ENCODE measurements around the gene SLC9A1. TPM values are rescaled to one million over a fixed set of nuclear protein-coding genes. Genes with fewer than 3 reads are reported as not detected.

The SLC9A1 gene
- total and polyA plus RNA-seq, 2 experiments from 2014 or later = 8.5 to 23.7 TPM

DNA sequence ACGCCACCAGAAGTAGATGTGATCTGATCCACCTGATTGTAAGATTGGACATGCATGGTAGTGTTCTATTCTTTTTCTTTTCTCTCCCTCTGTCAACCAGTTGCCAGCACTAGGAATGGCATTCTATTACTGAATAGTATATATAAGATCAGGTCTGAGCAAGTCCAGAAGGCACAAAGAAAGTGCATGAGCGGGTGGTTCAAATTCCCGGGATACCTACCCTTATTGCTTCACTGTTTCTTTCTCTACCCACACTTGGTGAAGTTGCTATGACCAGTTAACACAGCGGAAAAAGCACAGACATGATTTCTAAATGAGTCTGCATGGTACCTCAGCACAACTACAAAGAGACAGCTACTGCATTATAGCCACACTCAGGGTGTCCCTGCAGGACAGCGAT is 64.0 kb downstream of the SLC9A1 start:
- Histone ChIP-seq H3K36me3 (ENCODE audit: low read depth) (no peaks in the 10 kb centered on the region), H3K27ac (no peak overlapping the region), H3K79me2 (ENCODE audit: insufficient read depth) (no peaks in the 10 kb centered on the region), H3F3A (ENCODE audit: insufficient read depth) (no peaks in the 10 kb centered on the region), H3K4me1 (ENCODE audit: insufficient read depth) (no peaks in the 10 kb centered on the region), H3K4me3 (no peak overlapping the region), H4K20me1 (ENCODE audit: insufficient read depth) (no peaks in the 10 kb centered on the region), H3K9me3 (ENCODE audit: low read depth) (no peaks in the 10 kb centered on the region), H3K9ac (no peak overlapping the region), H2AFZ (no peak overlapping the region), H3K27me3 (replicated peaks; ENCODE audit: insufficient read depth) (no peaks in the 10 kb centered on the region), H3K4me2 (ENCODE audit: unreplicated experiment) (no peak overlapping the region), H3K9me2 (ENCODE audit: insufficient read depth) (no peaks in the 10 kb centered on the region)
- TF ChIP-seq EZH2 (IDR thresholded peaks at IDR 0.05; ENCODE audit: insufficient read depth, poor library complexity, severe bottlenecking) (no peak), EZH2phosphoT487 (IDR thresholded peaks at IDR 0.05; ENCODE audit: insufficient read depth, low read depth) (no peak)
- 78 to 81% methylated on average over 5 of the region's 5 CpGs for WGBS, 2 experiments (ENCODE audit: low coverage in 1 of 2, low lambda C conversion rate in 2 of 2, missing lambda C conversion rate in 2 of 2)
- in situ Hi-C loops (cut with MboI) = no loop called here
- no peak for DNase-seq

DNA sequence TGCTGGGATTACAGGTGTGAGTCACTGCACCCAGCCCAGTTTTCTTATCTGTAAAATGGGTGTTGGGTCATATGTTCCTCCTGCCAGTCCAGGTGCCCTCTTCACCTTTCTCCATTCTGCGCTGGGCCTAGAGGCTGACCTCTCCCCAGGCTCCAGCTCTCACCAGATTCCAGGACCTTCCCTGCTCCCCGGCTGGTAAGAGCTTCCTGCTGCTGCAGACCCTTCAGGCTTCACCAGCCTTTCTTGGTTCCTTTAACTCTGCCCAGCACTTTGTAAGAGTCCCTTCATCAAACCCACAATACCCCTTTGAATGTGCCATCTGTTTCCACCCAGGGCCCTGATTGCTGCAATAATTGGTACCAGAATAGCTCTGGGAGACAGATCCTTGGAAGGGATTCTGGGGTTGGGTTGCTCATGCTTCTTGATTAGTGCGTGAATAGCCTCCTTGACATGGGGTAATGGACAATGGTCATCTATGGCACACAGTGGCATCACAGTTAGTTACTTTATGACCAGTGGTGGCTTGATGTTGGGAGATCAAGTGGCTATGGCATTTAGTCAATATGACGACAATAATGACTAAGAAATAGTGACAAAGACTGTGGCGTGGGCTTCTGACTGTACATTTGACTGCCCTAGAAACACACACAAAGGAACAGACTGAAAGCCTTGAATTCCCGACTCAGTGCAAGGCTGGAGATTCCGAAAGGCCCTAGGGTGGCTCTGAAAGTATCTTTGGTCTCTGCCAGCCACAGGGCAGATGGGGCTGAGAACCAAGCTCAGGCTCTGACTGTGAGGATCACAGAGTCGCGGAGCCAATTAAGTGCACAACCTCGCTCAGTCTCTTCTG is 67.3 kb downstream of the SLC9A1 start:
- in situ Hi-C loops (cut with MboI) = no loop called here
- 90 to 91% methylated on average over 10 of the region's 10 CpGs for WGBS, 2 experiments (ENCODE audit: low coverage in 1 of 2, low lambda C conversion rate in 2 of 2, missing lambda C conversion rate in 2 of 2)

DNA sequence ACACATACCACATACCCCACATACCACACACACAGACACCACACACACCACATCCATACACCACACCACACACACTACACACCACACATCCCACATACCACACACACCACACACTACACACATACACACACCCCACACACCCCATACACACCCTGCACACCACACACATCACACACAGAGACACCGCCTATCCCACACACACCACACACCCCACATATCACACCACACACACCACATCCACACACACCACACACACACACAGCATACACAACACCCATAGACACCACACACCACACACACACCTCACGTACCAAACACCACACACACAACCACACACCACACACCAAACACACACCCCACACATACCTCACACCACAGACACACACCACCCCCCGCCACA is 68.3 kb downstream of the SLC9A1 start:
- TF ChIP-seq EZH2phosphoT487 (IDR thresholded peaks at IDR 0.05; ENCODE audit: insufficient read depth, low read depth) (no peak), EZH2 (IDR thresholded peaks at IDR 0.05; ENCODE audit: insufficient read depth, poor library complexity, severe bottlenecking) (no peak)
- Histone ChIP-seq H3F3A (ENCODE audit: insufficient read depth) (no peaks in the 10 kb centered on the region), H3K27me3 (replicated peaks; ENCODE audit: insufficient read depth) (no peaks in the 10 kb centered on the region), H4K20me1 (ENCODE audit: insufficient read depth) (no peaks in the 10 kb centered on the region), H3K4me1 (ENCODE audit: insufficient read depth) (no peaks in the 10 kb centered on the region), H3K4me2 (ENCODE audit: unreplicated experiment) (no peak overlapping the region), H3K4me3 (no peak overlapping the region), H3K27ac (no peak overlapping the region), H3K9ac (no peak overlapping the region), H3K9me3 (ENCODE audit: low read depth) (no peaks in the 10 kb centered on the region), H3K36me3 (ENCODE audit: low read depth) (no peaks in the 10 kb centered on the region), H2AFZ (no peak overlapping the region), H3K79me2 (ENCODE audit: insufficient read depth) (no peaks in the 10 kb centered on the region), H3K9me2 (ENCODE audit: insufficient read depth) (no peaks in the 10 kb centered on the region)
- 89 to 91% methylated on average over 3 of the region's 3 CpGs for WGBS, 2 experiments (ENCODE audit: low coverage in 1 of 2, low lambda C conversion rate in 2 of 2, missing lambda C conversion rate in 2 of 2)
- in situ Hi-C loops (cut with MboI) = no loop called here
- no peak for DNase-seq

More for the DNA sequence above, 67.3 kb downstream of the SLC9A1 start:
- no peaks in the 10 kb centered on the region for H3K9me2 ChIP-seq (ENCODE audit: insufficient read depth)
- H2AFZ ChIP-seq = no peak overlapping the region
- TF ChIP-seq EZH2 (IDR thresholded peaks at IDR 0.05; ENCODE audit: insufficient read depth, poor library complexity, severe bottlenecking) (no peak), EZH2phosphoT487 (IDR thresholded peaks at IDR 0.05; ENCODE audit: insufficient read depth, low read depth) (no peak)
- no peaks in the 10 kb centered on the region for H3K36me3 ChIP-seq (ENCODE audit: low read depth)
- H3K27ac ChIP-seq = no peak overlapping the region
- no peaks in the 10 kb centered on the region for H3K4me1 ChIP-seq (ENCODE audit: insufficient read depth)
- H3K79me2 ChIP-seq (ENCODE audit: insufficient read depth) = no peaks in the 10 kb centered on the region
- H3K27me3 ChIP-seq (replicated peaks; ENCODE audit: insufficient read depth) = no peaks in the 10 kb centered on the region
- no peaks in the 10 kb centered on the region for H3F3A ChIP-seq (ENCODE audit: insufficient read depth)
- DNase-seq = no peak
- no peaks in the 10 kb centered on the region for H4K20me1 ChIP-seq (ENCODE audit: insufficient read depth)
- no peak overlapping the region for H3K9ac ChIP-seq
- H3K4me3 ChIP-seq = no peak overlapping the region
- no peaks in the 10 kb centered on the region for H3K9me3 ChIP-seq (ENCODE audit: low read depth)
- H3K4me2 ChIP-seq (ENCODE audit: unreplicated experiment) = no peak overlapping the region

DNA sequence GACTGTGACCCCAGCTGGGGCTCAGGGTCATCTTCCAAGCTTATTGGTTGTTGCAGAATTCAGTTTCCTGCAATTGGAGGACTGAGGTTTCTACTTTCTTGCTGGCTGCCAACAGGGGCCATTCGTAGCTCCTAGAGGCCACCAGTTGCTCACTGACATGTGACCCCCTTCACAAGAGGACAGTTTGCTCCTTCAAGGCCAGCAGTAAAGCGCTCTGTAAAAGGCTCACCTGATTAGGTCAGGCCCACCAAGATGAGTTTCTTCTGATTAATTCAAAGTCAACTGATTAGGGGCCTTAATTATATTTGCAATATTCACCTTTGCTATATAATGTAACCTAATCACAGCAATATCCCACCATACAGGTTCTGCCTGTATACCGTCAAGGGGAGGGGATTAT is 68.9 kb downstream of the SLC9A1 start:
- H3K4me1 ChIP-seq (ENCODE audit: insufficient read depth) = no peaks in the 10 kb centered on the region
- no peaks in the 10 kb centered on the region for H3K79me2 ChIP-seq (ENCODE audit: insufficient read depth)
- H3K9ac ChIP-seq = no peak overlapping the region
- in situ Hi-C loops (cut with MboI) = no loop called here
- no peak for DNase-seq
- H3K36me3 ChIP-seq (ENCODE audit: low read depth) = no peaks in the 10 kb centered on the region
- no peaks in the 10 kb centered on the region for H3F3A ChIP-seq (ENCODE audit: insufficient read depth)
- no peak for TF ChIP-seq EZH2 (IDR thresholded peaks at IDR 0.05; ENCODE audit: insufficient read depth, poor library complexity, severe bottlenecking)
- no peak for TF ChIP-seq EZH2phosphoT487 (IDR thresholded peaks at IDR 0.05; ENCODE audit: insufficient read depth, low read depth)
- H3K4me2 ChIP-seq (ENCODE audit: unreplicated experiment) = no peak overlapping the region
- H3K9me3 ChIP-seq (ENCODE audit: low read depth) = no peaks in the 10 kb centered on the region
- H3K4me3 ChIP-seq = no peak overlapping the region
- no peaks in the 10 kb centered on the region for H4K20me1 ChIP-seq (ENCODE audit: insufficient read depth)
- no peaks in the 10 kb centered on the region for H3K9me2 ChIP-seq (ENCODE audit: insufficient read depth)
- H3K27ac ChIP-seq = no peak overlapping the region
- no peak overlapping the region for H2AFZ ChIP-seq
- 57 to 64% methylated on average over 3 of the region's 3 CpGs for WGBS, 2 experiments (ENCODE audit: low coverage in 1 of 2, low lambda C conversion rate in 2 of 2, missing lambda C conversion rate in 2 of 2)
- no peaks in the 10 kb centered on the region for H3K27me3 ChIP-seq (replicated peaks; ENCODE audit: insufficient read depth)

Measured in GM23248 (cell line).